Smooth muscle cell (in vitro differentiated cells): ENCODE data around the gene BFSP2. TPM values are rescaled to one million over a fixed set of nuclear protein-coding genes. Genes with fewer than 3 reads are reported as not detected.

Experiments
- DNase-seq: peaks from one replicate; lab custom pipeline; 2025; ENCODE audit not compliant: unreplicated experiment; lab: John Stamatoyannopoulos, UW
- H2AFZ ChIP-seq: fragments of 200-600 bp; sonication (generic); 2 replicates; pipeline ENCODE4 v1.6.0; 2016; ENCODE audit warnings: antibody characterized with exemption, low read depth, mild to moderate bottlenecking
- H3F3A ChIP-seq: fragments of 200-600 bp; sonication (generic); 2 replicates; pipeline ENCODE4 v1.6.0; 2017; ENCODE audit warnings: antibody characterized with exemption, low read depth
- H3K27ac ChIP-seq: fragments of 200-600 bp; sonication (generic); 2 replicates; pipeline ENCODE4 v1.5.1; 2016; ENCODE audit warnings: low read depth, mild to moderate bottlenecking
- H3K27me3 ChIP-seq: fragments of 200-600 bp; sonication (generic); 2 replicates; pipeline ENCODE4 v1.6.1; 2016; ENCODE audit warnings: low read depth, mild to moderate bottlenecking
- H3K36me3 ChIP-seq: fragments of 200-600 bp; sonication (generic); 2 replicates; pipeline ENCODE4 v1.5.1; 2016; ENCODE audit warnings: low read depth
- H3K4me1 ChIP-seq: fragments of 200-600 bp; sonication (generic); 2 replicates; pipeline ENCODE4 v1.5.1; 2016; ENCODE audit warnings: low read depth
- H3K4me2 ChIP-seq: fragments of 200-600 bp; sonication (generic); 2 replicates; pipeline ENCODE4 v1.6.0; 2016; ENCODE audit warnings: mild to moderate bottlenecking
- H3K4me3 ChIP-seq: fragments of 200-600 bp; sonication (generic); 2 replicates; pipeline ENCODE4 v1.5.1; 2016; ENCODE audit warnings: mild to moderate bottlenecking
- H3K79me2 ChIP-seq: fragments of 200-600 bp; sonication (generic); 2 replicates; pipeline ENCODE4 v1.6.0; 2016; ENCODE audit warnings: low read depth, mild to moderate bottlenecking
- H3K9ac ChIP-seq: fragments of 200-600 bp; sonication (generic); 2 replicates; pipeline ENCODE4 v1.6.0; 2016; ENCODE audit warnings: low read depth
- H3K9me3 ChIP-seq: fragments of 200-600 bp; sonication (generic); replicated peaks from 2 replicates; pipeline ENCODE4 v1.5.1; 2016; ENCODE audit warnings: low read depth
- H4K20me1 ChIP-seq: fragments of 200-600 bp; sonication (generic); 2 replicates; pipeline ENCODE4 v1.6.0; 2016; ENCODE audit warnings: low read depth
- WGBS: methylation state at CpG from one replicate; pipeline ENCODE4 v1.1.7; 2016; ENCODE audit warnings: low lambda C conversion rate; 5-methylcytosine and 5-hydroxymethylcytosine counted together
- polyA plus RNA-seq: library from polyadenylated mRNA; unstranded; fragments of >200 nt; fragmentation: Nextera tagmentation; extraction: Ambion mirVana; gene quantifications from 2 replicates; pipeline ENCODE4 v1.2.1, GENCODE V29; 2016
- total RNA-seq: library from RNA; depleted of rRNA; stranded (reverse); fragments of >200 nt; gene quantifications from 2 replicates; pipeline ENCODE4 v1.2.3, GENCODE V29; 2014
- TF ChIP-seq, protein P1 (sequence below): fragments of 200-600 bp; sonication (generic); IDR thresholded peaks from 2 replicates; pipeline ENCODE4 v1.5.1; 2017; ENCODE audit warnings: borderline replicate concordance, mild to moderate bottlenecking, antibody characterized with exemption; ENCODE audit not compliant: insufficient read depth, poor library complexity, severe bottlenecking

Gene BFSP2
- total and polyA plus RNA-seq, 2 experiments from 2014 or later, result not detected

DNA sequence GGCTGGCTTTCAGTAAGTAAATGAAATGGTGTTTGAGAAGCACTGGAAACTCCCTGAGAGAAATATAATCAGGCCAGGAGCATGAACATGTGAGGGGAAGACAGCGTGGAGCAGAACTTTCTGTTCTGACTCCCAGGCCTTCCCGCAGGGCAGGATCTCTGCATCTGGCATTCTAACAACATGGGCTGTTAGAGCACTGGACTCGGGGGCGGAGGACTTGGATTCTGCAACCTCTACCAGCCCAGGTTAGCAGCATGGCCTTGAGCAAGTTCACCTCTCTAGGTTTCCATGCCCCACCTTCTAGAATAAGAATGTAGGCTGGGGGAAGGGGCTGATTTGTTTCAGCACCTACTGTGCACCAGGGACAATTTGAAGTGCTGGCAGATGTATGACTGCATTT, 12.5 kb upstream of the BFSP2 start:
- no peak for DNase-seq
- 86% methylated on average over 4 of the region's 4 CpGs for WGBS

DNA sequence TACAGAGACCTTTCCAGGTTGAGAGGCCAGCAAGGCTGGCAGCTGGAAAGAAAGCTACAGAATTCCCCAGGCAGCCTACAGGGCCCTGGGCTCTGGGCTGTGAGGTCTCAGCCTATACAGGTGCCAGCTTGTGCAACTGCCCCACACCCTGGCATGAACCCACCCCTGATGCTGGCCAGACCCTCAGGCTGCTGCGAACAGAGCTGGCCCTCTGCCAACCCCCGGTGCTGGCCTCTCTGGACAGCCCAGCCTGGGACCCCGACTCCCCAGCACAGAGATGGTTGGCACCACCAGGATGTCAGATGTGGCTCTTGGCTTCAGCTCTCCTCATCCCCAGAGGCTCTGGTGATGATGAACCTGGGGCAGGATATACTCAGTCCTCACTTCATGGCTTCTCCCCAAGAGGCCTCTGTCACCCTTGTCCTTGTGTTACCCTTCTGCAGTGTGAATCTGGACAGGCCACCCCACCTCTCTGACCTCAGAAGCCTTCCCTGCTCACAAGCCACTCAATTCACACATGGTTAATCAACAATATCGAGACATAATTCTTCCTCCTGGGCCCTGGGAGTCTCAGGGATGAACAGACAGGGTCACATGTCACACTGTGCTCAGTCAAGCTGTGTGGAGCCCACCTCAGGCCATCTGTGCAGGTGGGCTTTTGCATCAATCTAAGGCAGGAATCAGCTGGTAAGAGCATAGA, 11.0 kb upstream of the BFSP2 start:
- Histone ChIP-seq H3K9me3 (no peaks in the 10 kb centered on the region), H3K4me2 (no peak overlapping the region), H3K9ac (no peak overlapping the region), H2AFZ (no peak overlapping the region), H4K20me1 (no peaks in the 10 kb centered on the region), H3F3A (no peaks in the 10 kb centered on the region), H3K27ac (no peak overlapping the region), H3K4me3 (no peak overlapping the region), H3K36me3 (no peaks in the 10 kb centered on the region), H3K27me3 (no peaks in the 10 kb centered on the region), H3K79me2 (no peaks in the 10 kb centered on the region), H3K4me1 (no peaks in the 10 kb centered on the region)
- DNase-seq, result no peak
- WGBS, result 92% methylated on average over 4 of the region's 4 CpGs
- TF ChIP-seq, protein P1, sequence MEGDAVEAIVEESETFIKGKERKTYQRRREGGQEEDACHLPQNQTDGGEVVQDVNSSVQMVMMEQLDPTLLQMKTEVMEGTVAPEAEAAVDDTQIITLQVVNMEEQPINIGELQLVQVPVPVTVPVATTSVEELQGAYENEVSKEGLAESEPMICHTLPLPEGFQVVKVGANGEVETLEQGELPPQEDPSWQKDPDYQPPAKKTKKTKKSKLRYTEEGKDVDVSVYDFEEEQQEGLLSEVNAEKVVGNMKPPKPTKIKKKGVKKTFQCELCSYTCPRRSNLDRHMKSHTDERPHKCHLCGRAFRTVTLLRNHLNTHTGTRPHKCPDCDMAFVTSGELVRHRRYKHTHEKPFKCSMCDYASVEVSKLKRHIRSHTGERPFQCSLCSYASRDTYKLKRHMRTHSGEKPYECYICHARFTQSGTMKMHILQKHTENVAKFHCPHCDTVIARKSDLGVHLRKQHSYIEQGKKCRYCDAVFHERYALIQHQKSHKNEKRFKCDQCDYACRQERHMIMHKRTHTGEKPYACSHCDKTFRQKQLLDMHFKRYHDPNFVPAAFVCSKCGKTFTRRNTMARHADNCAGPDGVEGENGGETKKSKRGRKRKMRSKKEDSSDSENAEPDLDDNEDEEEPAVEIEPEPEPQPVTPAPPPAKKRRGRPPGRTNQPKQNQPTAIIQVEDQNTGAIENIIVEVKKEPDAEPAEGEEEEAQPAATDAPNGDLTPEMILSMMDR, result no peak

More for the DNA sequence above, 12.5 kb upstream of the BFSP2 start:
- no peaks in the 10 kb centered on the region for H4K20me1 ChIP-seq
- no peaks in the 10 kb centered on the region for H3K36me3 ChIP-seq
- H3K4me3 ChIP-seq, result no peak overlapping the region
- H2AFZ ChIP-seq, result no peak overlapping the region
- H3K9ac ChIP-seq, result no peak overlapping the region
- H3K4me2 ChIP-seq, result no peak overlapping the region
- no peaks in the 10 kb centered on the region for H3K9me3 ChIP-seq
- H3K4me1 ChIP-seq, result no peaks in the 10 kb centered on the region
- H3F3A ChIP-seq, result no peaks in the 10 kb centered on the region
- no peaks in the 10 kb centered on the region for H3K27me3 ChIP-seq
- H3K27ac ChIP-seq, result no peak overlapping the region
- no peaks in the 10 kb centered on the region for H3K79me2 ChIP-seq
- TF ChIP-seq, protein P1, result no peak

DNA sequence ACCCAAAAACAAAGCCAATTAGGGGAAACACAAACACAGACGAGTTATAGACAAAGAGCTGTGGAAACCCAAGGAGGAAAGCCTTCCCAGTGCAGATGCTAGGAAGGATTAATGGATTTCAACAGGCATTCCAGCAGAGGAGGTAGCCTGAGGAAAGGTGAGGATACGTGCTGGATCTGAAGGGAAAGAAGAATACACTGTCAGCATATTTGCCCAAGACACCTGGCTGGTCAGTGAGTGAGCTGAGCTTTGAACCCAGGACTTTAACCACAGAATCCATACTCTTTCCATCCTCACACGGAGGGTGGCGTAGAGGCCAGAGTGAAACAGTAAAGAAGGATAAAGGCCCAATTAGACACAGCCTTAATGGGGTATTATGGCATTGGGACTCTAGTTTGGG, 9.1 kb upstream of the BFSP2 start:
- DNase-seq, result no peak
- TF ChIP-seq, protein P1, result no peak
- Histone ChIP-seq H3K9me3 (no peaks in the 10 kb centered on the region), H3F3A (no peaks in the 10 kb centered on the region), H3K36me3 (no peaks in the 10 kb centered on the region), H3K4me3 (no peak overlapping the region), H3K79me2 (no peaks in the 10 kb centered on the region), H2AFZ (no peak overlapping the region), H3K4me2 (no peak overlapping the region), H3K27ac (no peak overlapping the region), H3K4me1 (no peaks in the 10 kb centered on the region), H4K20me1 (no peaks in the 10 kb centered on the region), H3K27me3 (no peaks in the 10 kb centered on the region), H3K9ac (no peak overlapping the region)
- WGBS, result 86% methylated on average over 4 of the region's 4 CpGs

DNA sequence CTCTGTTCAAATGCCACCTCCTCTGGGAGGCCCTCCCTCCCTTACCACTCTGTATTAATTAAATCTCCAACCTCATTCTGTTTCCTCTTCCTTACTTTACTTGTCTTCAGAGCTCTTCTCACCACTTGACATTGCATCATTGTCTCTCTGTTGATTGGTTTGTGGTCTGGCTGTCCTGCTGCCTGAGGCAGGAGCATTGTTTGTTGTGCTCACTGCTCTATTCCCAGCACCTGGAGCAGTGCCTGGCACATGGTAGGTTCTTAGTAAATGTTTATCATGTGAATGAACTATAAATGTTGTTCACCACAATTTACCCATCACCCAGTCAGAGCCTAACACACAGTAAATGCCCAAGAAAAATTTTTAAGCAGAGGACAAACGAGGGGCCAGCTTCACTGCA, 6.7 kb upstream of the BFSP2 start:
- Histone ChIP-seq H3K4me1 (no peaks in the 10 kb centered on the region), H3K9me3 (no peaks in the 10 kb centered on the region), H3F3A (no peaks in the 10 kb centered on the region), H3K36me3 (no peaks in the 10 kb centered on the region), H3K9ac (no peak overlapping the region), H3K27ac (no peak overlapping the region), H3K79me2 (no peaks in the 10 kb centered on the region), H3K4me3 (no peak overlapping the region), H3K27me3 (no peaks in the 10 kb centered on the region), H3K4me2 (no peak overlapping the region), H2AFZ (no peak overlapping the region), H4K20me1 (no peaks in the 10 kb centered on the region)
- TF ChIP-seq, protein P1, result no peak
- 84% methylated on average over 1 of the region's 1 CpG for WGBS
- no peak for DNase-seq
